ENCODE data around the gene GNB1.
A peak's percentile ranks its signal among the peaks of the same experiment; 100 is the strongest.
"Not testable (repeated sequence)": the region's sequence is repeated elsewhere in the genome, so short reads cannot be mapped to it uniquely, and the experiment has no call there.

Gene GNB1

DNA sequence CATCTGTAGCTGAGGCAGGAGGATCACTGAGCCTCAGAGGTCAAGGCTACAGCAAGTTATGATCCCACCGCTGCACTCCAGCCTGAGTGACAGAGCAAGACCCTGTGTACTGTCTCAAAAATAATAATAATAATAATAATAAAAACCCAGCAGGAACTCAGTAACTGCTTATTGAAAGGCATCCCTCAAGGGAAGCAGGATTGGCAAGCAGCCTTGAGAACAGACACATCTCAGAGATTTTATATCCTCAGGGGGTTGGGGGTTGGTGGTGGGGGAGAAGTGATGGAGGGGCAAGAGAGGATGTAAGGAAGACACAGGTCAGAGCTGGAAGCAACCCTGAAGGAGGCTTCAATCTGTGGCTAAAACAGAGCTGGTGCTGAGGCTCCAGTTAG lies 29.6 kb downstream of the GNB1 start:
- no peak for TF ChIP-seq HDGF (IDR thresholded peaks at IDR 0.05; ENCODE audit: borderline replicate concordance)
- no peak for TF ChIP-seq FOXA1 (IDR thresholded peaks at IDR 0.05)
- no peak for TF ChIP-seq ZNF384 (IDR thresholded peaks at IDR 0.05)
- no peak for TF ChIP-seq ELF4 (IDR thresholded peaks at IDR 0.05)
- TF ChIP-seq TARDBP (IDR thresholded peaks at IDR 0.05): no peak
- TF ChIP-seq, protein P1, sequence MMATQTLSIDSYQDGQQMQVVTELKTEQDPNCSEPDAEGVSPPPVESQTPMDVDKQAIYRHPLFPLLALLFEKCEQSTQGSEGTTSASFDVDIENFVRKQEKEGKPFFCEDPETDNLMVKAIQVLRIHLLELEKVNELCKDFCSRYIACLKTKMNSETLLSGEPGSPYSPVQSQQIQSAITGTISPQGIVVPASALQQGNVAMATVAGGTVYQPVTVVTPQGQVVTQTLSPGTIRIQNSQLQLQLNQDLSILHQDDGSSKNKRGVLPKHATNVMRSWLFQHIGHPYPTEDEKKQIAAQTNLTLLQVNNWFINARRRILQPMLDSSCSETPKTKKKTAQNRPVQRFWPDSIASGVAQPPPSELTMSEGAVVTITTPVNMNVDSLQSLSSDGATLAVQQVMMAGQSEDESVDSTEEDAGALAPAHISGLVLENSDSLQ (IDR thresholded peaks at IDR 0.05): no peak
- TF ChIP-seq LEF1 (IDR thresholded peaks at IDR 0.05; ENCODE audit: borderline replicate concordance): no peak
- TF ChIP-seq FOXK2 (IDR thresholded peaks at IDR 0.05): no peak
- no peak for TF ChIP-seq SP1 (IDR thresholded peaks at IDR 0.05)
- no peak for TF ChIP-seq SUZ12 (IDR thresholded peaks at IDR 0.05)
- CTCF ChIA-PET: no interaction called here
- DNase-seq (ENCODE audit: extremely low spot score): no peak
- POLR2A ChIA-PET: interaction anchor here (0.7 kb wide), 1 partner anchor 40 kb away, joined by 3 read pairs; no protein-coding TSS in a partner anchor

DNA sequence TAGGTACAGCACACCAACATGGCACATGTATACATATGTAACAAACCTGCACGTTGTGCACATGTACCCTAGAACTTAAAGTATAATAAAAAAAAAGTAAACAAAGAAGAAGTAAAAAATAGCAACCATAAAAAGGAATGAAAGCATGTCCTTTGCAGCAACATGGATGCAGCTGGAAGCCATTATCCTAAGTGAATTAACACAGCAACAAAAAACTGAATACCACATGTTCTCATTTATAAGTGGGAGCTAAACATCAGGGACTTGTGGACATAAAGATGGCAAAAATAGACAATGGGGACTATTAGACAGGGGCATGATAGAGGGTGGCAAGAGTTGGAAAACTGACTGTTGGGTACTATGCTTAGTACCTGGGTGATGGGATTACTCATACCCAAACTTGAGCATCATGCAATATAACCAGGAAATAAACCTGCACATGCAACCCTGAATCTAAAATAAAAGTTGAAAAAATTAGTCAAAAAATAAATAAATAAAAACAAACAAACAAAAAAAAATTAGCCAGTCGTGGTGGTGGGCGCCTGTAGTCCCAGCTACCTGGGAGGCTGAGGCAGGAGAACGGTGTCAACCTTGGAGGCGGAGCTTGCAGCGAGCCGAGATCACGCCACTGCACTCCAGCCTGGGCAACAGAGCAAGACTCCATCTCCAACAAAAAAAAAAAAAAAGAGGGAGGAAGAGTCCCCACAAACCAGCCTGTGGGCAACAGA lies 30.8 kb downstream of the GNB1 start:
- DNase-seq (ENCODE audit: extremely low spot score): not testable (repeated sequence)
- POLR2A ChIA-PET: interaction anchor here (0.7 kb wide), 1 partner anchor 520 kb away, joined by 3 read pairs; no protein-coding TSS in a partner anchor
- CTCF ChIA-PET: interaction anchor here (1.0 kb wide), 1 partner anchor 47 kb away, joined by 3 read pairs; no protein-coding TSS in a partner anchor

DNA sequence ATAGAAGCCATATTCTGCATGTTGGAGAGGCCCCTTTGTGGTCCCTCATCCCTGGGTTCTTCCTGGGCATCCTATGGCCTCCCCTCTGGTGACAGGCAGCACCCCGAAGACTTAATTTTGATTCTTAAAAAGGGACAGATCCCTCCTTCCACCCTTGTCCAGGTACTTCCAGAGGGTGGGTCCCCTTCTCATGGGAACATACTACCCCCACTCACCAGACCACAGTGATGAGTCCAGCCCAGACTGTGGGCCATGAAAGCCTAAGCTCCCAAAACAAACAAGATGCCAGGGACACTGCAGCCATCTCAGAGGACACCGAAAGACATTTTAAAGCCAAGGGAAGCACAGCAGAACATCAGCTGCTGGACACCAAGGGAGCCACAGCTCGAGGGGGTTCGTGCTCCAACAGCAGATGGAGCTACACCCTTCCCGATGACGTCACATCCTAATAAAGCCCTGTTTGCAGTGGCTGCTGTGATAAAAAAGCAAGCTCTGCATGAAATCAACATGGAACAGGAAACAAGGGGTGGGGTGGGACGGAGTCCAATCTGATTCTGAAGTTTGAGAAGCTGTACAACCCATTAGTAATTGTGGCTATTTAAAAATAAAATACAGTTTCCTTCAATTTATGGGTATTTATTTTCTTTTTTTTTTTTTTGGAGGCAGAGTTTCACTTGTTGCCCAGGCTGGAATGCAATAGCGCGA lies 32.4 kb downstream of the GNB1 start:
- TF ChIP-seq ELF4 (IDR thresholded peaks at IDR 0.05) (no peak), FOXK2 (IDR thresholded peaks at IDR 0.05) (no peak), TARDBP (IDR thresholded peaks at IDR 0.05) (no peak), BHLHE40 (IDR thresholded peaks at IDR 0.05; ENCODE audit: borderline replicate concordance) (no peak), ZNF384 (IDR thresholded peaks at IDR 0.05) (no peak), FOXA1 (IDR thresholded peaks at IDR 0.05) (no peak), L3MBTL2 (conservative IDR thresholded peaks at IDR 0.05) (no peak), SP1 (IDR thresholded peaks at IDR 0.05) (no peak), CTBP1 (IDR thresholded peaks at IDR 0.05; ENCODE audit: borderline replicate concordance) (no peak), LEF1 (IDR thresholded peaks at IDR 0.05; ENCODE audit: borderline replicate concordance) (no peak), SUZ12 (IDR thresholded peaks at IDR 0.05) (no peak), HDGF (IDR thresholded peaks at IDR 0.05; ENCODE audit: borderline replicate concordance) (no peak), FOXM1 (IDR thresholded peaks at IDR 0.05; ENCODE audit: borderline replicate concordance) (no peak), ARNT (IDR thresholded peaks at IDR 0.05) (no peak), NFRKB (IDR thresholded peaks at IDR 0.05) (no peak)
- TF ChIP-seq, protein P1 (IDR thresholded peaks at IDR 0.05): no peak

GRCh38 chr1:1857096-1857703 lies 33.7 kb downstream of the GNB1 start:
- no peak for DNase-seq (ENCODE audit: extremely low spot score)
- POLR2A ChIA-PET: no interaction called here
- TF ChIP-seq BHLHE40 (IDR thresholded peaks at IDR 0.05; ENCODE audit: borderline replicate concordance) (no peak), ELF4 (IDR thresholded peaks at IDR 0.05) (no peak), FOXM1 (IDR thresholded peaks at IDR 0.05; ENCODE audit: borderline replicate concordance) (no peak), ZNF384 (IDR thresholded peaks at IDR 0.05) (no peak), FOXK2 (IDR thresholded peaks at IDR 0.05) (no peak), SP1 (IDR thresholded peaks at IDR 0.05) (no peak), ARNT (IDR thresholded peaks at IDR 0.05) (no peak), FOXA1 (IDR thresholded peaks at IDR 0.05) (no peak), CTBP1 (IDR thresholded peaks at IDR 0.05; ENCODE audit: borderline replicate concordance) (no peak), NFRKB (IDR thresholded peaks at IDR 0.05) (no peak), LEF1 (IDR thresholded peaks at IDR 0.05; ENCODE audit: borderline replicate concordance) (no peak)
- TF ChIP-seq, protein P1 (IDR thresholded peaks at IDR 0.05): no peak
- CTCF ChIA-PET: no interaction called here

More for the DNA sequence above, 32.4 kb downstream of the GNB1 start:
- CTCF ChIA-PET: interaction anchor here (1.4 kb wide), 1 partner anchor 48 kb away, joined by 8 read pairs; no protein-coding TSS in a partner anchor
- DNase-seq (ENCODE audit: extremely low spot score): peak; percentile 70
- POLR2A ChIA-PET: interaction anchor here (0.9 kb wide), 1 partner anchor 50 kb away, joined by 5 read pairs; no protein-coding TSS in a partner anchor

DNA sequence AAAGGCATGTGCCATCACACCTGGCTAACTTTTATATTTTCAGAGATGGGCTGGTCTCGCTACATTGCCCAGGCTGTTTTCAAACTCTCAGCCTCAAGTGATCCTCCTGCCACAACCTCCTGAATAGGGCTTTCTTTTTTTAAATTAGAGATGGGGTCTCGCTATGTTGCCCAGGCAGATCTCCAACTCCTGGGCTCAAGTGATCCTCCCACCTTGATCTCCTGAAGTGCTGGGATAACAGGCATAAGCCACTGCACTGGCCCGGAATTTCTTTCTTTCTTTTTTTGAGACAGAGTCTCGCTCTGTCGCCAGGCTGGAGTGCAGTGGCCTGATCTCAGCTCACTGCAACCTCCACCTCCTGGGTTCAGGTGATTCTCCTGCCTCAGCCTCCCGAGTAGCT lies 34.7 kb downstream of the GNB1 start:
- POLR2A ChIA-PET, CTCF ChIA-PET: not testable (repeated sequence)

DNA sequence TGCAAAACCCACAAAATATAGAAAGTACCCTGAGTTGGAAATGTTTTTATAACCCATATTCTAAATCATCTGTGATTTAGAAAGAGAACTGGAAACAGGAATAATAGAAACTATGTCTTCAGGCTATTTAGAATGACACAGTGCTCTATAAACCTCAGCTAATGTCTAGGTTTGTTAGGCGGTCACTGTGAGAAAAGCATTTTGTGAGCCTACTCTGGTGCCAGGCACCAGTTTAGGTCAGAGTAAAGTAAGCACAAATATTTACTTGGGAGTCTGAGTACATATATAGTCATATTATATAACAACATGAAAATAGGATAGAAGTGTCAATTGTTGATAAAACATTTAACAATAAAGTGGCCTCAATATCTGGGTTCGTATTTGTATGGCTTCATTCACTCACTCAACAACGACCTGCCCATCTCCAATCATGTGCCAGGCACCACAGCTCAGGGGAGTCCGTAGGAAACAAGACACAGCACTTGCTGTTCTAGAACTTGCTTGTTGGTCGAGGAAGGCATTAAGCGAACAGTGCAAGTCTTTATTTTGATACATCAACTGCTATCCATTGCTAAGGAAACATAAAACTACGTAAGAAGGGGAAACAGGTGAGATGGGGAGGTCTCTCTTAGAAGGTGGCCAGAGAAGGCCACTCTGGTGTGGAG lies 37.2 kb downstream of the GNB1 start:
- no peak for DNase-seq (ENCODE audit: extremely low spot score)
- POLR2A ChIA-PET: interaction anchor here (1.3 kb wide), 1 partner anchor 75 kb away, joined by 3 read pairs; no protein-coding TSS in a partner anchor
- CTCF ChIA-PET: no interaction called here
- no peak for TF ChIP-seq CTBP1 (IDR thresholded peaks at IDR 0.05; ENCODE audit: borderline replicate concordance)
- TF ChIP-seq SUZ12 (IDR thresholded peaks at IDR 0.05): no peak
- no peak for TF ChIP-seq FOXK2 (IDR thresholded peaks at IDR 0.05)
- TF ChIP-seq LEF1 (IDR thresholded peaks at IDR 0.05; ENCODE audit: borderline replicate concordance): no peak
- no peak for TF ChIP-seq FOXM1 (IDR thresholded peaks at IDR 0.05; ENCODE audit: borderline replicate concordance)
- TF ChIP-seq BHLHE40 (IDR thresholded peaks at IDR 0.05; ENCODE audit: borderline replicate concordance): no peak
- TF ChIP-seq FOXA1 (IDR thresholded peaks at IDR 0.05): no peak
- TF ChIP-seq, protein P1 (IDR thresholded peaks at IDR 0.05): no peak
- TF ChIP-seq TARDBP (IDR thresholded peaks at IDR 0.05): no peak

More for the DNA sequence above, 34.7 kb downstream of the GNB1 start:
- DNase-seq (ENCODE audit: extremely low spot score): not testable (repeated sequence)
